Chondrocyte (in vitro differentiated cells): Measurements from ENCODE around the gene GRIP2. TPM values are rescaled to one million over a fixed set of nuclear protein-coding genes. Genes with fewer than 3 reads are reported as not detected.

Source experiments
- DNase-seq: peaks from one replicate; pipeline ENCODE4 v3.0.0; 2021; ENCODE audit warnings: mixed read lengths, low spot score
- H3K27ac Mint-ChIP-seq: one replicate; pipeline ENCODE4 v1.8.0; 2021; ENCODE audit warnings: mild to moderate bottlenecking, moderate library complexity, mixed read lengths; ENCODE audit not compliant: unreplicated experiment
- H3K27me3 Mint-ChIP-seq: 2 replicates; pipeline ENCODE4 v1.8.0; 2021; ENCODE audit warnings: low read depth, mixed read lengths
- H3K36me3 Mint-ChIP-seq: 2 replicates; pipeline ENCODE4 v1.8.0; 2021; ENCODE audit warnings: low read depth, mixed read lengths
- H3K4me1 Mint-ChIP-seq: 2 replicates; pipeline ENCODE4 v1.8.0; 2021; ENCODE audit warnings: low read depth, mild to moderate bottlenecking, mixed read lengths
- H3K4me3 Mint-ChIP-seq: one replicate; pipeline ENCODE4 v1.8.0; 2021; ENCODE audit warnings: mild to moderate bottlenecking, moderate library complexity, mixed read lengths; ENCODE audit not compliant: unreplicated experiment
- H3K9me3 Mint-ChIP-seq: 2 replicates; pipeline ENCODE4 v1.8.0; 2021; ENCODE audit warnings: low read depth, mixed read lengths
- CTCF ChIP-seq: fragments of 200-600 bp; sonication (generic); IDR thresholded peaks from 2 replicates; pipeline ENCODE4 v1.5.0; 2021; ENCODE audit warnings: antibody characterized with exemption, mild to moderate bottlenecking, moderate library complexity
- total RNA-seq: library from RNA; stranded (reverse); gene quantifications from 3 replicates; pipeline ENCODE4 v1.2.1, GENCODE V29; 2021

Gene GRIP2
- total RNA-seq, 1 donor from 2014 or later = 0.20 TPM

- Mint-ChIP-seq H3K9me3 (no peaks in the 10 kb centered on the region), H3K27ac (no peak overlapping the region), H3K27me3 (no peaks in the 10 kb centered on the region), H3K4me1 (peaks cover 2% of the 10 kb centered on the region), H3K36me3 (no peaks in the 10 kb centered on the region), H3K4me3 (no peak overlapping the region)
- no peak for TF ChIP-seq CTCF
- DNase-seq = peak; percentile 54
These were observed 27.7 kb downstream of the GRIP2 start for GRCh38 chr3:14512281-14512941.

DNA sequence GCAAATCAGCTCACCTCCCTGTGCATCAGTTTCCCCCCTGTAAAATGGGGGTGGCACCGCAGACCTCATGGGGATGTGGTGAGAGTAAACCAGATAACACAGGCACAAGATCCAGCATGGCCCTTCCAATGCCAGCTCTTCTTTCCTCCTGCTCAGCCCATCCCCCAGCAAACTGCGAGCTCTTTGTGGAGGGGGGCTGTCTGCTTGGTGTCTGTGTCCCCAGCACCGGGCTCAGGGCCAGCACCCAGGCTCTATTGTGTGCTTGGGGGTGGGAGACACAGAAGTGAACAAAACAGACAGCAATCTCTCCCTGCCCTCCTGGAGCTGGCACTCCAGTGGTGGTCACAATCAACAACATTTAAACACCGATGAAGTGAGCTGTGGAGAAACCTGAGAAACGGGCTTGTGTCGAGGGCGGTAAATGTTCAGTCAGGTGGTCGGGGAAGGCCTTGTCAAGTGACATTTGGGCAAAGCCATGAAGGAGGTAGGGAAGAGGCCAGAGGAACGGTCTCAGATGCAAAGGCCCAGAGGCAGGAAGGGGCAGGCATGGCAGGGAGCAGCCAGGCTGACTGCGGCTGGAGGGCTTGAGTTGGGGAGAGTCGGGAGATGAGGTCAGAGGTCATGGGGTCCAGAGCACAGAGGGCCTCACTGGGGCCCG, 28.4 kb downstream of the GRIP2 start:
- H3K36me3 Mint-ChIP-seq = no peaks in the 10 kb centered on the region
- no peaks in the 10 kb centered on the region for H3K9me3 Mint-ChIP-seq
- DNase-seq = peak; percentile 63
- no peaks in the 10 kb centered on the region for H3K27me3 Mint-ChIP-seq
- no peak overlapping the region for H3K4me3 Mint-ChIP-seq
- H3K27ac Mint-ChIP-seq = no peak overlapping the region
- no peak for TF ChIP-seq CTCF
- H3K4me1 Mint-ChIP-seq = peaks cover 2% of the 10 kb centered on the region

DNA sequence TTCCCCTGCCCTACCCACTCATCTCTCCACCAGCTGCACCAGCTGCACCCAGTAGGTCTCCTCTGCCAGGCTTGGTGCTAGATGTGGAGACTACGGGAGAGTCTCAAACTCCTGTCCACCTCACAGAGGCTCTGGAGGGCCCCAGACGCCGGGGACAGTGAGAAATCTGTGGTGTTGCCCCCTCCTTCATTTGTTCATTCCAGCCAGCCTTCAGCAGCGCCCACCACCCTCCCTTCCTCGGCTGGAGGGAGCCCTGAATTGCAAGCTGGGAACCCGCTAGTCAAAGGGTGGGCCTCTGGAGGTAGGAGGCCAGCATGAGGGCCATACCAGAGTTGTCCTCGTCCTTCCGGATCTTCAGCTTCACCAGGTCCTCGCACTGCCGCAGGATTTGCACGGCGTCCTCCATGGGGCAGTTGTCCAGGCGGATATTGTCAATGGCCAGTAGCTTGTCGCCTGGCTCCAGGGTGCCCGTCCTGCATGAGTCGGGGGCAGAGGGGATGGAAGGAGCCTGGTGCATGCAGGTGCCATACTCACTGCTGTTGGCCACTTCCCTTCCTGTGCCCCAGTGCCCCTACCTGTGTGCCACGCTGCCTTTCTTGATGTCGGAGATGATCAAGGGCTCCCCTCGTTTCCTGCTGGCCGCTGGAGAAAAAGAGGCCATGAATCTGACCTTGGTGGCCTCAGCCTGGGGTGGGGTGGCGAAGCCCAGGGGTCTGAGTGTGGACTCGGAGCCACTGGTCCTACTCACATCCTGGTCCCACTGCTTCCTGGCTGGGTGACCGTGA, 29.1 kb downstream of the GRIP2 start:
- Mint-ChIP-seq H3K4me1 (peaks cover 2% of the 10 kb centered on the region), H3K27ac (no peak overlapping the region), H3K4me3 (no peak overlapping the region), H3K36me3 (no peaks in the 10 kb centered on the region), H3K9me3 (no peaks in the 10 kb centered on the region), H3K27me3 (no peaks in the 10 kb centered on the region)
- no peak for TF ChIP-seq CTCF
- peak; percentile 59 for DNase-seq

GRCh38 chr3:14509796-14510100, 30.4 kb downstream of the GRIP2 start:
- peaks cover 2% of the 10 kb centered on the region for H3K27me3 Mint-ChIP-seq
- no peaks in the 10 kb centered on the region for H3K36me3 Mint-ChIP-seq
- H3K27ac Mint-ChIP-seq = no peak overlapping the region
- no peak for TF ChIP-seq CTCF
- H3K4me1 Mint-ChIP-seq = peaks cover 2% of the 10 kb centered on the region
- DNase-seq = no peak
- no peaks in the 10 kb centered on the region for H3K9me3 Mint-ChIP-seq
- H3K4me3 Mint-ChIP-seq = no peak overlapping the region

DNA sequence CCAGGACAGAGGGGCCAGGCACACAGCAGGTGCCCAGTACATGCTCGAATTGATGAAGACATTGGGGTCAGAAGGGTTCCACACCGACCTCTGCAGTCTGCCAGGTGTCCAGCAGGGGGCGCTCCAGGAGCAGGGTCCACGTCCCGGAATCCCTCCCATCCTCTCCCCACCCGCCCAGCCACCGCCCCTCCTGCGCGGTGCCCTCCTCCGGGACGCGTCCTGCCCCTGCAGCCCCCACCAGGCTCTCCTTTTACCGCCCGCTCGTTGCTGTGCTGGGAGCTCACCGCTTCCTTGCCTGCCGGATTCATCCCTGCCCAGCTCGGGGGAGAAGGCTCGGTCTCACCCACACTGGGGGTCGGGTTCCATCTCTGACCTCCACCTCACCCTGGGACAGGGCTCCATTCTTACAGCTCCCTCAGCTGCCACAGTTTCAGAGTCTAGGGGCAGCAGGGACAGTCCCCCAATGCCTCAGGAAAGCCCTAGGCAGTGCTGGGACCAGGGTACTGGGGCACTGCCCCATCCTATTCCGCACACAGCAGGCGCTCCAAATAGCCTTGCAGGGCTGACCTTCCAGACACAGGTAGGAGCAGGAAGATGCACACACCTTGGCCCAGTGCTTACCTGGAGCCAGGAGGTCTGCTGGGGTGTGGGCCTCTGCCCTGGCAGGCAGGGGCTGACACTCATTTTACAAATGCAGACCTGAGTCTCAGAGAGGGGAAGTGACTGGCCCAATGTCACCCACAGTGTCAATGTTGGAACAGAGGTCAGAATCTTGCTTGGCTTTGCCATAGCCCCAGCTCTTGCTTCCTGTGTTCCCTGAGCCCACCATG, 31.0 kb downstream of the GRIP2 start:
- Mint-ChIP-seq H3K4me3 (no peak overlapping the region), H3K27ac (no peak overlapping the region), H3K9me3 (no peaks in the 10 kb centered on the region), H3K27me3 (peaks cover 6% of the 10 kb centered on the region), H3K36me3 (no peaks in the 10 kb centered on the region), H3K4me1 (peaks cover 2% of the 10 kb centered on the region)
- TF ChIP-seq CTCF = peak; percentile 99
- no peak for DNase-seq
